Measurements from ENCODE around the gene RALGAPA2. TPM values are rescaled to one million over a fixed set of nuclear protein-coding genes. Genes with fewer than 3 reads are reported as not detected.

The RALGAPA2 gene
- polyA plus RNA-seq, 1 donor from 2014 or later, result 21.8 TPM

DNA sequence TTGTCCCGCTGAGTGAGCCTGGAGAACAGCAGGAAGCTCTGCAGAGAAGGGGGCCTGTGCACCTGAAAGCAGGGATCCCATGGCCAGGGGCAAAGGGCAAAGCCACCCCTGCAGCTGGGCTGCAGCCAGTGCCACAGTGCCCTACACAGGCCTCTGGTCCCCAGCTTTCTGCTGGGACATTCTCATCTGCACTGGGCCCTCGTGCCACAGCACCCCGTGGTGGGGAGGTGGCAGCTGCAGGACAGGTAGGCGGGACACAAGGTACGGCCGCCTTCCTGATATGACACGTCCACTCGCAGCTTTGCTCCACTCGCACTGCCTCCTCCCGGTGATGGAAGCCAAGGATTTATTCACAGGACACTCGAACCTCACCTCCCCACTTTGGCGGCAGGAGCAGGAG, 317.4 kb downstream of the RALGAPA2 start:
- Histone ChIP-seq H3K4me2 (ENCODE audit: low read length) (no peak overlapping the region), H3K27ac (ENCODE audit: low read length) (no peak overlapping the region), H4K20me1 (ENCODE audit: insufficient read depth) (no peaks in the 10 kb centered on the region), H3F3A (ENCODE audit: insufficient read depth, low read length, poor library complexity, severe bottlenecking) (no peaks in the 10 kb centered on the region), H3K4me3 (ENCODE audit: low read length) (no peak overlapping the region), H3K9me2 (ENCODE audit: insufficient read depth, low read length) (no peaks in the 10 kb centered on the region), H3K9me3 (ENCODE audit: low read length) (no peaks in the 10 kb centered on the region), H3K9ac (ENCODE audit: low read length) (no peak overlapping the region), H2AFZ (ENCODE audit: low read depth, low read length) (no peak overlapping the region), H3K27me3 (ENCODE audit: insufficient read depth, low read depth, low read length) (no peaks in the 10 kb centered on the region), H3K79me2 (replicated peaks; ENCODE audit: insufficient read depth, low read length) (no peaks in the 10 kb centered on the region), H3K36me3 (ENCODE audit: insufficient read depth, low read length) (no peaks in the 10 kb centered on the region)
- no peak for TF ChIP-seq TAF1 (IDR thresholded peaks at IDR 0.05; ENCODE audit: low read depth)

DNA sequence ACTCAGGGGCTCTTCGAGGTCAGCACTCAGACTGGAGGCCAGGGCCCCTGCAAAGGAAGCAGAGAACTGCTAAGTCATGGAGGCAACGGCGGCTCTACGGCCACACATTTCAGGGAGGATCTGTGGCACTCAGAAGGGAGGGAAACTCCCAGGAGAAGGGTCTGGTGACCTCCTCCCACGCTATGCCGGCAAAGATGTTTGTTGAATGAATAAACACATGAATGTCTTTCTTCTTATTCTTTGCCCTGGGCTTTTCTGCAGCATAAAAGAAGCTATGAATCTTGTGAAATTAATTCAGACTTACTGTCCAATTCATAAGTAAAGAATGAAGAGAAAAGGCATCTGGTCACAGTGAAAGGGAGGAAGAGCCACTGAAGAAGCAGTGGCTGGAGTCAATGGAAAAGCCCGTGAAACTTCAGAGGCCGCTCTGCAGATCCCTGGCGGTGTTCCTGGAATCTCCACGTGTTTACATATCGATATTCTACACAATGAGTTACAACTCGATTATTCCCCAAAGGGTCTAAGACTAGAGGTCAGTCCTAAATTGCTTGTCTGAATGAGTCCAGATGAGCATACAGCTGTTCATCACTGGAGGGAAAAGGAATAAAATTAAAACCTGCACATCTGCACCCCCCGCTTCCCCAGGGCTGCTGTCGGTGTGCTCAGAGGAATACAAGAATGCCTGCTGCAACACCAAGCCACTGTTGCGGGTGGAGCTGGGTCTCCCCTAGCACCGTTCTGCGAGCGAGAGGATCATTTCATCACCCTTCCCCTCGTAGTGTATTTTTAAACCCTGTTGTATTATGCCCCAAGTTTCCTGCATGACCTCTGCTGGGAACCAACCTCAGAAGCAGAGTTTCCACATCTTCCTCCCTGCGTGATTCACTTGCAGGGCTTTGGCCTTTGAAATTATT, 319.0 kb downstream of the RALGAPA2 start:
- H3K4me3 ChIP-seq (ENCODE audit: low read length), result no peak overlapping the region
- H3F3A ChIP-seq (ENCODE audit: insufficient read depth, low read length, poor library complexity, severe bottlenecking), result no peaks in the 10 kb centered on the region
- H3K27ac ChIP-seq (ENCODE audit: low read length), result no peak overlapping the region
- H3K27me3 ChIP-seq (ENCODE audit: insufficient read depth, low read depth, low read length), result no peaks in the 10 kb centered on the region
- H3K9ac ChIP-seq (ENCODE audit: low read length), result no peak overlapping the region
- H3K4me2 ChIP-seq (ENCODE audit: low read length), result no peak overlapping the region
- no peaks in the 10 kb centered on the region for H4K20me1 ChIP-seq (ENCODE audit: insufficient read depth)
- no peaks in the 10 kb centered on the region for H3K9me3 ChIP-seq (ENCODE audit: low read length)
- no peaks in the 10 kb centered on the region for H3K9me2 ChIP-seq (ENCODE audit: insufficient read depth, low read length)
- no peak for TF ChIP-seq MXI1 (conservative IDR thresholded peaks at IDR 0.05; ENCODE audit: poor library complexity, severe bottlenecking)
- no peak for TF ChIP-seq EZH2 (IDR thresholded peaks at IDR 0.05; ENCODE audit: borderline replicate concordance, insufficient read depth, low read length, poor library complexity, severe bottlenecking)
- TF ChIP-seq, protein P1, sequence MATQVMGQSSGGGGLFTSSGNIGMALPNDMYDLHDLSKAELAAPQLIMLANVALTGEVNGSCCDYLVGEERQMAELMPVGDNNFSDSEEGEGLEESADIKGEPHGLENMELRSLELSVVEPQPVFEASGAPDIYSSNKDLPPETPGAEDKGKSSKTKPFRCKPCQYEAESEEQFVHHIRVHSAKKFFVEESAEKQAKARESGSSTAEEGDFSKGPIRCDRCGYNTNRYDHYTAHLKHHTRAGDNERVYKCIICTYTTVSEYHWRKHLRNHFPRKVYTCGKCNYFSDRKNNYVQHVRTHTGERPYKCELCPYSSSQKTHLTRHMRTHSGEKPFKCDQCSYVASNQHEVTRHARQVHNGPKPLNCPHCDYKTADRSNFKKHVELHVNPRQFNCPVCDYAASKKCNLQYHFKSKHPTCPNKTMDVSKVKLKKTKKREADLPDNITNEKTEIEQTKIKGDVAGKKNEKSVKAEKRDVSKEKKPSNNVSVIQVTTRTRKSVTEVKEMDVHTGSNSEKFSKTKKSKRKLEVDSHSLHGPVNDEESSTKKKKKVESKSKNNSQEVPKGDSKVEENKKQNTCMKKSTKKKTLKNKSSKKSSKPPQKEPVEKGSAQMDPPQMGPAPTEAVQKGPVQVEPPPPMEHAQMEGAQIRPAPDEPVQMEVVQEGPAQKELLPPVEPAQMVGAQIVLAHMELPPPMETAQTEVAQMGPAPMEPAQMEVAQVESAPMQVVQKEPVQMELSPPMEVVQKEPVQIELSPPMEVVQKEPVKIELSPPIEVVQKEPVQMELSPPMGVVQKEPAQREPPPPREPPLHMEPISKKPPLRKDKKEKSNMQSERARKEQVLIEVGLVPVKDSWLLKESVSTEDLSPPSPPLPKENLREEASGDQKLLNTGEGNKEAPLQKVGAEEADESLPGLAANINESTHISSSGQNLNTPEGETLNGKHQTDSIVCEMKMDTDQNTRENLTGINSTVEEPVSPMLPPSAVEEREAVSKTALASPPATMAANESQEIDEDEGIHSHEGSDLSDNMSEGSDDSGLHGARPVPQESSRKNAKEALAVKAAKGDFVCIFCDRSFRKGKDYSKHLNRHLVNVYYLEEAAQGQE (IDR thresholded peaks at IDR 0.05; ENCODE audit: borderline replicate concordance), result no peak
- no peak for TF ChIP-seq EP300 (conservative IDR thresholded peaks at IDR 0.05; ENCODE audit: poor library complexity, severe bottlenecking)
- no peak for TF ChIP-seq TAF1 (IDR thresholded peaks at IDR 0.05; ENCODE audit: low read depth)
- no peak for TF ChIP-seq POLR2AphosphoS5 (IDR thresholded peaks at IDR 0.05)
- TF ChIP-seq, protein P2, sequence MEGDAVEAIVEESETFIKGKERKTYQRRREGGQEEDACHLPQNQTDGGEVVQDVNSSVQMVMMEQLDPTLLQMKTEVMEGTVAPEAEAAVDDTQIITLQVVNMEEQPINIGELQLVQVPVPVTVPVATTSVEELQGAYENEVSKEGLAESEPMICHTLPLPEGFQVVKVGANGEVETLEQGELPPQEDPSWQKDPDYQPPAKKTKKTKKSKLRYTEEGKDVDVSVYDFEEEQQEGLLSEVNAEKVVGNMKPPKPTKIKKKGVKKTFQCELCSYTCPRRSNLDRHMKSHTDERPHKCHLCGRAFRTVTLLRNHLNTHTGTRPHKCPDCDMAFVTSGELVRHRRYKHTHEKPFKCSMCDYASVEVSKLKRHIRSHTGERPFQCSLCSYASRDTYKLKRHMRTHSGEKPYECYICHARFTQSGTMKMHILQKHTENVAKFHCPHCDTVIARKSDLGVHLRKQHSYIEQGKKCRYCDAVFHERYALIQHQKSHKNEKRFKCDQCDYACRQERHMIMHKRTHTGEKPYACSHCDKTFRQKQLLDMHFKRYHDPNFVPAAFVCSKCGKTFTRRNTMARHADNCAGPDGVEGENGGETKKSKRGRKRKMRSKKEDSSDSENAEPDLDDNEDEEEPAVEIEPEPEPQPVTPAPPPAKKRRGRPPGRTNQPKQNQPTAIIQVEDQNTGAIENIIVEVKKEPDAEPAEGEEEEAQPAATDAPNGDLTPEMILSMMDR (IDR thresholded peaks at IDR 0.05; ENCODE audit: poor library complexity, severe bottlenecking), result no peak
- no peak for TF ChIP-seq SMC3 (conservative IDR thresholded peaks at IDR 0.05; ENCODE audit: poor library complexity)
- no peak for TF ChIP-seq RAD21 (conservative IDR thresholded peaks at IDR 0.05)
- H3K79me2 ChIP-seq (replicated peaks; ENCODE audit: insufficient read depth, low read length), result no peaks in the 10 kb centered on the region
- no peaks in the 10 kb centered on the region for H3K36me3 ChIP-seq (ENCODE audit: insufficient read depth, low read length)
- no peak overlapping the region for H2AFZ ChIP-seq (ENCODE audit: low read depth, low read length)

All from neural cell (in vitro differentiated cells).